ENCODE measurements around the gene AUTS2.

The AUTS2 gene

GRCh38 chr7:70608229-70608628 is 1010.0 kb downstream of the AUTS2 start:
- Histone ChIP-seq H3K4me1 (ENCODE audit: insufficient read depth, low read length, poor library complexity, severe bottlenecking) (no peaks in the 10 kb centered on the region), H3K9me2 (replicated peaks; ENCODE audit: low read depth, low read length) (no peaks in the 10 kb centered on the region), H3K4me2 (ENCODE audit: low read depth, low read length, poor library complexity, severe bottlenecking) (no peak overlapping the region), H3F3A (ENCODE audit: low read depth) (no peaks in the 10 kb centered on the region), H3K36me3 (ENCODE audit: insufficient read depth, low read length) (no peaks in the 10 kb centered on the region), H3K9ac (ENCODE audit: low read depth, low read length, poor library complexity, severe bottlenecking) (no peak overlapping the region), H3K9me3 (ENCODE audit: insufficient read depth, low read depth, low read length) (no peaks in the 10 kb centered on the region), H4K20me1 (ENCODE audit: insufficient read depth, low read length, poor library complexity, severe bottlenecking) (no peaks in the 10 kb centered on the region), H2AFZ (ENCODE audit: low read length) (no peak overlapping the region), H3K79me2 (ENCODE audit: insufficient read depth, low read length) (no peaks in the 10 kb centered on the region), H3K27me3 (ENCODE audit: insufficient read depth, low read length, poor library complexity, severe bottlenecking) (no peaks in the 10 kb centered on the region), H3K4me3 (ENCODE audit: low read length, poor library complexity, severe bottlenecking) (no peak overlapping the region)
- TF ChIP-seq CTCF (conservative IDR thresholded peaks at IDR 0.05; ENCODE audit: low read length) (no peak), EZH2phosphoT487 (IDR thresholded peaks at IDR 0.05; ENCODE audit: borderline replicate concordance) (no peak)

DNA sequence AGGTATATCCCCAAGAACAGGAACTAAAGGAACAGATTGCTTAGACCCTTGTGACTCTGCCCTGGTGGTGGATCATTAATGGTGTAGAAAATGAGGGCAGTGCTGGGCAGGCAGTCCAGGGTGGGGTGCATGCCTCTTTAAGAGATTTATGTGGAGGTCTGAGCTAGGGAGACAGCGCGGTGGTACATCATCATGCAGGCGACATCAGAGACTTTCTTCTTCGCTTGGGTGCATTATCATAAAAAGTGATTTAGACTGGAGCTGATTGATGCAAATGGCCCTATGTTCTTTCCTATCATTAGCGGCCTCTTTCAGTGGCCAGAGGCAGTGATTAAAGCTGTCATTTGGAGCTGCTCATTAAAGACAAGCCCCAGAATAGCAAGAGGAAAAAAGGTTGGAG is 1014.5 kb downstream of the AUTS2 start:
- Histone ChIP-seq H3K9me3 (ENCODE audit: insufficient read depth, low read depth, low read length) (no peaks in the 10 kb centered on the region), H3K4me2 (ENCODE audit: low read depth, low read length, poor library complexity, severe bottlenecking) (no peak overlapping the region), H3K27me3 (ENCODE audit: insufficient read depth, low read length, poor library complexity, severe bottlenecking) (no peaks in the 10 kb centered on the region), H3K36me3 (ENCODE audit: insufficient read depth, low read length) (no peaks in the 10 kb centered on the region), H2AFZ (ENCODE audit: low read length) (no peak overlapping the region), H3K9ac (ENCODE audit: low read depth, low read length, poor library complexity, severe bottlenecking) (no peak overlapping the region), H3K79me2 (ENCODE audit: insufficient read depth, low read length) (no peaks in the 10 kb centered on the region), H3K4me1 (ENCODE audit: insufficient read depth, low read length, poor library complexity, severe bottlenecking) (no peaks in the 10 kb centered on the region), H3K9me2 (replicated peaks; ENCODE audit: low read depth, low read length) (no peaks in the 10 kb centered on the region), H3F3A (ENCODE audit: low read depth) (no peaks in the 10 kb centered on the region), H3K4me3 (ENCODE audit: low read length, poor library complexity, severe bottlenecking) (no peak overlapping the region), H4K20me1 (ENCODE audit: insufficient read depth, low read length, poor library complexity, severe bottlenecking) (no peaks in the 10 kb centered on the region)
- no peak for TF ChIP-seq CTCF (conservative IDR thresholded peaks at IDR 0.05; ENCODE audit: low read length)
- no peak for TF ChIP-seq EZH2phosphoT487 (IDR thresholded peaks at IDR 0.05; ENCODE audit: borderline replicate concordance)

GRCh38 chr7:70614237-70615045 is 1016.2 kb downstream of the AUTS2 start:
- Histone ChIP-seq H3K4me3 (ENCODE audit: low read length, poor library complexity, severe bottlenecking) (no peak overlapping the region), H4K20me1 (ENCODE audit: insufficient read depth, low read length, poor library complexity, severe bottlenecking) (no peaks in the 10 kb centered on the region), H3K27me3 (ENCODE audit: insufficient read depth, low read length, poor library complexity, severe bottlenecking) (no peaks in the 10 kb centered on the region), H3K4me1 (ENCODE audit: insufficient read depth, low read length, poor library complexity, severe bottlenecking) (no peaks in the 10 kb centered on the region), H3K36me3 (ENCODE audit: insufficient read depth, low read length) (no peaks in the 10 kb centered on the region), H3F3A (ENCODE audit: low read depth) (no peaks in the 10 kb centered on the region), H2AFZ (ENCODE audit: low read length) (no peak overlapping the region), H3K4me2 (ENCODE audit: low read depth, low read length, poor library complexity, severe bottlenecking) (no peak overlapping the region), H3K9me3 (ENCODE audit: insufficient read depth, low read depth, low read length) (no peaks in the 10 kb centered on the region), H3K9me2 (replicated peaks; ENCODE audit: low read depth, low read length) (no peaks in the 10 kb centered on the region), H3K9ac (ENCODE audit: low read depth, low read length, poor library complexity, severe bottlenecking) (no peak overlapping the region), H3K79me2 (ENCODE audit: insufficient read depth, low read length) (no peaks in the 10 kb centered on the region)
- TF ChIP-seq EZH2phosphoT487 (IDR thresholded peaks at IDR 0.05; ENCODE audit: borderline replicate concordance) (no peak), CTCF (conservative IDR thresholded peaks at IDR 0.05; ENCODE audit: low read length) (no peak)
